H1 (cell line): ENCODE results near the gene PSMB9. TPM values are rescaled to one million over a fixed set of nuclear protein-coding genes. Genes with fewer than 3 reads are reported as not detected.

ENCODE experiments used
- CTCF ChIA-PET: fragments of 300-600 bp; sonication (Branson Sonifier 250); formaldehyde crosslinking; loops from one replicate; lab custom pipeline; 2021; ENCODE audit not compliant: partially characterized antibody; lab: Charles Lee
- POLR2A ChIA-PET: fragments of 300-600 bp; sonication (Branson Sonifier 250); formaldehyde crosslinking; loops from one replicate; lab custom pipeline; 2021; ENCODE audit warnings: inconsistent platforms; ENCODE audit not compliant: partially characterized antibody; lab: Charles Lee
- DNase-seq, 2 experiments: peaks; one replicate each; pipeline versions ENCODE4 v3.0.0 to v3.0.0-alpha.2; 2010 to 2022; ENCODE audit warnings: low spot score in 2 of 2, low read depth in 1 of 2, mixed read lengths in 1 of 2
- FAIRE-seq: peaks from 2 replicates; lab custom pipeline; 2011; peaks lifted over from hg19 to GRCh38; lab: Jason Lieb, UNC
- H2AFZ ChIP-seq: 2 replicates; pipeline ENCODE4 v1.8.1; 2012; ENCODE audit warnings: low read length, inconsistent platforms
- H2AK5ac ChIP-seq: 2 replicates; pipeline ENCODE4 v1.6.1; 2013; ENCODE audit warnings: low read depth, low read length
- H2BK120ac ChIP-seq: replicated peaks from 2 replicates; pipeline ENCODE3; 2013; ENCODE audit warnings: low read depth, low read length, inconsistent platforms
- H2BK12ac ChIP-seq: 2 replicates; pipeline ENCODE4 v1.6.1; 2013; ENCODE audit warnings: low read depth, low read length
- H2BK15ac ChIP-seq: 2 replicates; pipeline ENCODE4 v1.6.1; 2013; ENCODE audit warnings: low read length
- H2BK20ac ChIP-seq: 2 replicates; pipeline ENCODE4 v1.6.1; 2013; ENCODE audit warnings: low read length
- H2BK5ac ChIP-seq: 2 replicates; pipeline ENCODE4 v1.6.1; 2013; ENCODE audit warnings: low read depth, low read length
- H3K14ac ChIP-seq: 2 replicates; pipeline ENCODE4 v1.6.1; 2013; ENCODE audit warnings: inconsistent platforms; ENCODE audit not compliant: insufficient read length
- H3K18ac ChIP-seq: 2 replicates; pipeline ENCODE4 v1.6.1; 2013; ENCODE audit warnings: low read length; ENCODE audit errors: extremely low read depth
- H3K23ac ChIP-seq: 2 replicates; pipeline ENCODE4 v1.6.1; 2013; ENCODE audit warnings: inconsistent platforms; ENCODE audit not compliant: insufficient read length
- H3K23me2 ChIP-seq: 2 replicates; pipeline ENCODE4 v1.6.1; 2013; ENCODE audit warnings: low read depth, low read length
- H3K27ac ChIP-seq: 2 replicates; pipeline ENCODE4 v1.6.1; 2011; ENCODE audit warnings: low read depth, low read length, inconsistent platforms
- H3K27me3 ChIP-seq, 4 experiments: replicated peaks in 1 of 4; 1 replicate in 1 of 4; 2 replicates in 3 of 4; pipeline versions ENCODE4 v1.6.1 to v1.8.1; 2011 to 2013; ENCODE audit warnings: low read length in 3 of 4, mild to moderate bottlenecking in 3 of 4, inconsistent platforms in 2 of 4, mixed read lengths in 2 of 4, moderate library complexity in 1 of 4; ENCODE audit not compliant: control insufficient read depth in 3 of 4, insufficient read depth in 3 of 4; ENCODE audit errors: extremely low read depth in 1 of 4
- H3K36me3 ChIP-seq, 4 experiments: 2 replicates each; pipeline versions ENCODE4 v1.6.1 to v1.8.1; 2011 to 2013; ENCODE audit warnings: mild to moderate bottlenecking in 4 of 4, low read length in 3 of 4, moderate library complexity in 2 of 4, control low read depth in 1 of 4, inconsistent platforms in 1 of 4; ENCODE audit not compliant: insufficient read depth in 4 of 4, control insufficient read depth in 2 of 4
- H3K4ac ChIP-seq: replicated peaks from 2 replicates; pipeline ENCODE3; 2013; ENCODE audit warnings: low read length, low read depth, mixed read lengths, inconsistent platforms; ENCODE audit not compliant: insufficient read length
- H3K4me1 ChIP-seq, 4 experiments: replicated peaks in 1 of 4; 1 replicate in 1 of 4; 2 replicates in 3 of 4; pipeline versions ENCODE4 v1.6.1 to v1.8.1; 2011 to 2013; ENCODE audit warnings: low read length in 3 of 4, inconsistent platforms in 2 of 4, mixed read lengths in 1 of 4; ENCODE audit not compliant: insufficient read depth in 4 of 4, control insufficient read depth in 3 of 4
- H3K4me2 ChIP-seq, 2 experiments: 2 replicates each; pipeline versions ENCODE4 v1.6.1 to v1.8.1; 2011 to 2013; ENCODE audit warnings: low read depth in 2 of 2, low read length in 2 of 2, control low read depth in 1 of 2, inconsistent platforms in 1 of 2, mild to moderate bottlenecking in 1 of 2; ENCODE audit not compliant: insufficient read depth in 1 of 2
- H3K4me3 ChIP-seq, 4 experiments: fragments of 200-600, 300-600 bp in 1 of 4; sonication (generic), shearing (Covaris generic), sonication (Bioruptor Twin) in 1 of 4; 2 replicates each; pipeline versions ENCODE4 v1.5.1 to v1.8.1; 2011 to 2016; ENCODE audit warnings: low read length in 4 of 4, low read depth in 3 of 4, control low read depth in 2 of 4, inconsistent platforms in 2 of 4, mild to moderate bottlenecking in 2 of 4, mixed read lengths in 1 of 4, moderate library complexity in 1 of 4; ENCODE audit not compliant: insufficient read depth in 2 of 4; ENCODE audit errors: extremely low read depth in 1 of 4
- H3K56ac ChIP-seq: replicated peaks from 2 replicates; pipeline ENCODE3; 2013; ENCODE audit warnings: low read depth, mild to moderate bottlenecking, mixed read lengths, low read length, inconsistent platforms; ENCODE audit not compliant: insufficient read length
- H3K79me1 ChIP-seq: 2 replicates; pipeline ENCODE4 v1.6.1; 2013; ENCODE audit warnings: low read depth, low read length, control low read depth
- H3K79me2 ChIP-seq, 2 experiments: 2 replicates each; pipeline versions ENCODE4 v1.6.1 to v1.8.1; 2012 to 2013; ENCODE audit warnings: low read length in 2 of 2, mild to moderate bottlenecking in 2 of 2, inconsistent platforms in 1 of 2; ENCODE audit not compliant: insufficient read depth in 2 of 2, control insufficient read depth in 1 of 2
- H3K9ac ChIP-seq, 4 experiments: replicated peaks in 1 of 4; 1 replicate in 1 of 4; 2 replicates in 3 of 4; pipeline versions ENCODE4 v1.6.1 to v1.8.1; 2011 to 2013; ENCODE audit warnings: low read depth in 3 of 4, low read length in 3 of 4, control low read depth in 2 of 4, mild to moderate bottlenecking in 2 of 4, moderate library complexity in 2 of 4, inconsistent platforms in 1 of 4; ENCODE audit errors: extremely low read depth in 1 of 4
- H3K9me3 ChIP-seq, 2 experiments: 2 replicates each; pipeline versions ENCODE4 v1.6.1 to v1.8.1; 2012 to 2013; ENCODE audit warnings: mild to moderate bottlenecking in 2 of 2, moderate library complexity in 2 of 2, control low read depth in 1 of 2, inconsistent platforms in 1 of 2, low read depth in 1 of 2, low read length in 1 of 2, mixed read lengths in 1 of 2; ENCODE audit not compliant: insufficient read depth in 2 of 2
- H4K20me1 ChIP-seq, 2 experiments: replicated peaks in 1 of 2; 2 replicates each; pipeline versions ENCODE3 to v1.8.1; 2011 to 2013; ENCODE audit warnings: inconsistent platforms in 2 of 2, low read length in 2 of 2, mild to moderate bottlenecking in 1 of 2; ENCODE audit not compliant: insufficient read depth in 2 of 2, control insufficient read depth in 1 of 2
- H4K5ac ChIP-seq: 2 replicates; pipeline ENCODE4 v1.6.1; 2013; ENCODE audit warnings: low read length, low read depth, mixed read lengths, inconsistent platforms; ENCODE audit not compliant: insufficient read length
- H4K8ac ChIP-seq: 2 replicates; pipeline ENCODE4 v1.8.0; 2013; ENCODE audit warnings: mild to moderate bottlenecking, moderate library complexity, low read length, inconsistent platforms; ENCODE audit not compliant: insufficient read depth; ENCODE audit errors: extremely low read depth
- H4K91ac ChIP-seq: replicated peaks from 2 replicates; pipeline ENCODE3; 2013; ENCODE audit warnings: low read length, mixed read lengths, inconsistent platforms; ENCODE audit not compliant: insufficient read length
- ASH2L ChIP-seq: fragments of 200-600, 300-600 bp; sonication (generic); IDR thresholded peaks from one replicate; pipeline ENCODE4 v1.7.1; 2017; ENCODE audit warnings: low read length
- CBX5 ChIP-seq: fragments of 300-800, 300-1000 bp; sonication (generic); IDR thresholded peaks from 2 replicates; pipeline ENCODE4 v1.7.1; 2016; ENCODE audit warnings: antibody characterized with exemption, low read length, low read depth
- CHD2 ChIP-seq: IDR thresholded peaks from 2 replicates; pipeline ENCODE4 v1.6.1; 2012; ENCODE audit warnings: low read length, improper control_type of control experiment
- FOSL1 ChIP-seq: IDR thresholded peaks from 2 replicates; pipeline ENCODE4 v1.6.1; 2011; ENCODE audit warnings: mild to moderate bottlenecking, low read depth, low read length, moderate library complexity; ENCODE audit not compliant: insufficient read depth
- GABPA ChIP-seq: IDR thresholded peaks from 2 replicates; pipeline ENCODE4 v1.6.1; 2011; ENCODE audit warnings: mild to moderate bottlenecking, low read length, moderate library complexity, borderline replicate concordance; ENCODE audit not compliant: insufficient read depth
- GTF2F1 ChIP-seq: IDR thresholded peaks from 2 replicates; pipeline ENCODE4 v1.6.1; 2012; ENCODE audit warnings: low read depth, low read length, improper control_type of control experiment, borderline replicate concordance
- HDAC6 ChIP-seq: IDR thresholded peaks from one replicate; pipeline ENCODE4 v1.7.1; 2012; ENCODE audit warnings: low read depth, mild to moderate bottlenecking, inconsistent platforms, low read length, moderate library complexity
- KDM5A ChIP-seq: fragments of 200-600 bp; IDR thresholded peaks from 2 replicates; pipeline ENCODE4 v1.7.1; 2012; ENCODE audit warnings: mild to moderate bottlenecking, low read length, inconsistent platforms, mixed read lengths
- MAFK ChIP-seq: IDR thresholded peaks from 2 replicates; pipeline ENCODE4 v1.6.1; 2012; ENCODE audit warnings: low read depth, mild to moderate bottlenecking, improper control_type of control experiment, low read length
- SIRT6 ChIP-seq: IDR thresholded peaks from one replicate; pipeline ENCODE4 v1.7.1; 2012; ENCODE audit warnings: low read length, inconsistent platforms
- SP2 ChIP-seq: IDR thresholded peaks from 2 replicates; pipeline ENCODE4 v1.6.1; 2012; ENCODE audit warnings: mild to moderate bottlenecking, low read length, inconsistent platforms
- TBP ChIP-seq: IDR thresholded peaks from 2 replicates; pipeline ENCODE4 v1.6.1; 2011; ENCODE audit warnings: low read depth, low read length, improper control_type of control experiment
- TEAD4 ChIP-seq: IDR thresholded peaks from 2 replicates; pipeline ENCODE4 v1.6.1; 2012; ENCODE audit warnings: low read depth, low read length, inconsistent platforms, mixed read lengths
- WGBS, 2 experiments: shearing (Covaris generic) in 1 of 2; methylation state at CpG; one replicate each; pipeline versions ENCODE4 v1.1.6 to v1.1.7; 2013 to 2015; ENCODE audit warnings: low lambda C conversion rate in 2 of 2, mixed read lengths in 2 of 2, inconsistent platforms in 1 of 2, low coverage in 1 of 2, missing lambda C conversion rate in 1 of 2; ENCODE audit not compliant: insufficient replicate concordance in 2 of 2, insufficient coverage in 1 of 2, insufficient read length in 1 of 2; ENCODE audit errors: extremely low coverage in 1 of 2, missing lambda C conversion rate in 1 of 2; 5-methylcytosine and 5-hydroxymethylcytosine counted together
- polyA plus RNA-seq, 7 experiments: library from polyadenylated mRNA; depleted of rRNA in 3 of 7; stranded (reverse) in 5 of 7; unstranded in 2 of 7; fragments of >200 nt in 5 of 7; fragments of 200-250 nt in 2 of 7; gene quantifications; 1 replicate in 5 of 7; 2 replicates in 1 of 7; 4 replicates in 1 of 7; pipeline versions ENCODE4 v1.2.1 to v1.2.3, GENCODE V29; 2011 to 2013; ENCODE audit warnings: missing spikeins in 2 of 7, mixed read lengths in 2 of 7
- total RNA-seq: library from RNA; stranded (reverse); fragmentation: NEBNext Ultra II Directional; extraction: Animal tissue kit (Norgen Biotek cat#: 25700); gene quantifications from 2 replicates; pipeline ENCODE4 v1.2.1, GENCODE V29; 2021
- TF ChIP-seq, protein P1 (sequence below): IDR thresholded peaks from 2 replicates; pipeline ENCODE4 v1.6.1; 2011; ENCODE audit warnings: low read length, improper control_type of control experiment

PSMB9 gene
- total and polyA plus RNA-seq, 2 of the 8 experiments (the other 6 are each of a cell fraction or from before 2014, with no cell fraction given) = 4.5 to 22.8 TPM

GRCh38 chr6:32906539-32906938 is 52.5 kb downstream of the PSMB9 start:
- H3K27me3 ChIP-seq = no peaks in the 10 kb centered on the region
- no peak for FAIRE-seq
- 83% methylated on average over 1 of the region's 1 CpG; no CpG with 5 or more reads in 1 of the 2 experiments for WGBS, 2 experiments
- TF ChIP-seq SIRT6 (no peak), MAFK (no peak), GABPA (no peak), TEAD4 (no peak), CHD2 (no peak), CBX5 (no peak), SP2 (no peak), KDM5A (no peak), FOSL1 (no peak), GTF2F1 (no peak), HDAC6 (no peak), TBP (no peak), ASH2L (no peak)
- TF ChIP-seq, protein P1, sequence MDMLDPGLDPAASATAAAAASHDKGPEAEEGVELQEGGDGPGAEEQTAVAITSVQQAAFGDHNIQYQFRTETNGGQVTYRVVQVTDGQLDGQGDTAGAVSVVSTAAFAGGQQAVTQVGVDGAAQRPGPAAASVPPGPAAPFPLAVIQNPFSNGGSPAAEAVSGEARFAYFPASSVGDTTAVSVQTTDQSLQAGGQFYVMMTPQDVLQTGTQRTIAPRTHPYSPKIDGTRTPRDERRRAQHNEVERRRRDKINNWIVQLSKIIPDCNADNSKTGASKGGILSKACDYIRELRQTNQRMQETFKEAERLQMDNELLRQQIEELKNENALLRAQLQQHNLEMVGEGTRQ = no peak

More at GRCh38 chr6:32906539-32906938, 52.5 kb downstream of the PSMB9 start:
- no peak for DNase-seq
- Histone ChIP-seq H3K79me2 (no peaks in the 10 kb centered on the region), H4K5ac (no peak overlapping the region), H2BK20ac (no peak overlapping the region), H3K56ac (no peak overlapping the region), H3K9me3 (no peaks in the 10 kb centered on the region), H2AK5ac (no peak overlapping the region), H2BK120ac (no peak overlapping the region), H3K9ac (no peak overlapping the region), H2BK12ac (no peak overlapping the region), H3K14ac (no peak overlapping the region), H3K27ac (no peak overlapping the region), H4K8ac (no peak overlapping the region), H3K36me3 (no peaks in the 10 kb centered on the region), H3K23me2 (no peaks in the 10 kb centered on the region), H2BK5ac (no peak overlapping the region), H3K4me1 (no peaks in the 10 kb centered on the region), H4K91ac (no peak overlapping the region), H3K23ac (no peak overlapping the region), H2AFZ (no peak overlapping the region), H4K20me1 (no peaks in the 10 kb centered on the region), H3K4me2 (no peak overlapping the region), H3K4me3 (no peak overlapping the region), H3K18ac (no peak overlapping the region), H2BK15ac (no peak overlapping the region), H3K4ac (no peak overlapping the region), H3K79me1 (no peaks in the 10 kb centered on the region)
- ChIA-PET POLR2A (interaction anchor here (1.8 kb wide), 1 partner anchor 65 kb away, joined by 7 read pairs; no protein-coding TSS in a partner anchor), CTCF (interaction anchor here (1.2 to 3.9 kb wide), 2 partner anchors 7 to 27 kb away, joined by 5 to 14 read pairs; no protein-coding TSS in a partner anchor)
